ENCODE measurements around the gene BSN. TPM values are rescaled to one million over a fixed set of nuclear protein-coding genes. Genes with fewer than 3 reads are reported as not detected.

The BSN gene
- total RNA-seq, 1 donor from 2014 or later: 0.10 TPM

GRCh38 chr3:49654955-49655556 is 100.8 kb downstream of the BSN start:
- intact Hi-C loops (cut with micrococcal nuclease): no loop called here

GRCh38 chr3:49655731-49656285 is 101.5 kb downstream of the BSN start:
- intact Hi-C loops (cut with micrococcal nuclease): no loop called here

GRCh38 chr3:49656541-49657112 is 102.3 kb downstream of the BSN start:
- intact Hi-C loops (cut with micrococcal nuclease): no loop called here

GRCh38 chr3:49657208-49657915 is 103.1 kb downstream of the BSN start:
- intact Hi-C loops (cut with micrococcal nuclease): no loop called here

GRCh38 chr3:49658711-49659110 is 104.4 kb downstream of the BSN start:
- intact Hi-C loops (cut with micrococcal nuclease): no loop called here

- intact Hi-C loops (cut with micrococcal nuclease): no loop called here
Observed at GRCh38 chr3:49659756-49660155, 105.5 kb downstream of the BSN start.

GRCh38 chr3:49661281-49661680 is 107.0 kb downstream of the BSN start:
- intact Hi-C loops (cut with micrococcal nuclease): no loop called here

- intact Hi-C loops (cut with micrococcal nuclease): no loop called here
Observed at GRCh38 chr3:49662021-49662420, 107.7 kb downstream of the BSN start.

- intact Hi-C loops (cut with micrococcal nuclease): no loop called here
Observed at GRCh38 chr3:49662720-49663413, 108.6 kb downstream of the BSN start.

GRCh38 chr3:49663831-49664230 is 109.6 kb downstream of the BSN start:
- intact Hi-C loops (cut with micrococcal nuclease): no loop called here

GRCh38 chr3:49664300-49664699 is 110.0 kb downstream of the BSN start:
- intact Hi-C loops (cut with micrococcal nuclease): no loop called here

GRCh38 chr3:49665822-49666519 is 111.7 kb downstream of the BSN start:
- intact Hi-C loops (cut with micrococcal nuclease): no loop called here

GRCh38 chr3:49666592-49666991 is 112.3 kb downstream of the BSN start:
- intact Hi-C loops (cut with micrococcal nuclease): no loop called here

GRCh38 chr3:49667701-49668413 is 113.6 kb downstream of the BSN start:
- intact Hi-C loops (cut with micrococcal nuclease): no loop called here

- intact Hi-C loops (cut with micrococcal nuclease): no loop called here
Observed at GRCh38 chr3:49668414-49668797, 114.1 kb downstream of the BSN start.

- intact Hi-C loops (cut with micrococcal nuclease): no loop called here
Observed at GRCh38 chr3:49668861-49669260, 114.6 kb downstream of the BSN start.

- intact Hi-C loops (cut with micrococcal nuclease): no loop called here
Observed at GRCh38 chr3:49669352-49669751, 115.1 kb downstream of the BSN start.

- intact Hi-C loops (cut with micrococcal nuclease): loop anchor here (1.0 to 10.0 kb wide), 9 partner anchors 68 to 954 kb away; partner anchors contain the start of genes GPX1, IP6K2, QRICH1 and RBM5
Observed at GRCh38 chr3:49670940-49671290, 116.6 kb downstream of the BSN start.

GRCh38 chr3:49671291-49672288 is 117.3 kb downstream of the BSN start:
- intact Hi-C loops (cut with micrococcal nuclease): loop anchor here (1.0 to 10.0 kb wide), 9 partner anchors 68 to 954 kb away; partner anchors contain the start of genes GPX1, IP6K2, QRICH1 and RBM5

Data from T-helper 1 cell treated with Interleukin-12 subunit alpha and Interleukin-12 subunit beta and Interleukin-4 antibody, amounts not matched to agents 30 ng/mL and 1 ng/mL, for 36 hours (primary cell).